Upper lobe of left lung (tissue), 6 donors: ENCODE data around the gene SNAI3. TPM values are rescaled to one million over a fixed set of nuclear protein-coding genes. Genes with fewer than 3 reads are reported as not detected.

Source experiments
- ATAC-seq, 2 donors: fragments of 200-7000 bp; cut with Tn5 transposase; one replicate each; pipeline ENCODE4 v1.9.1; 2022; ENCODE audit warnings: mild to moderate bottlenecking in 2 of 2, moderate library complexity in 2 of 2; ENCODE audit not compliant: low FRiP score in 2 of 2
- DNase-seq, 2 donors: peaks; one replicate each; pipeline ENCODE4 v3.0.0-alpha.2; 2019 to 2020
- H3K27ac ChIP-seq, 4 donors: fragments of 200-600 bp; sonication (generic); one replicate each; pipeline ENCODE4 v1.5.1; 2016 to 2019
- H3K27me3 ChIP-seq, 4 donors: fragments of 200-600 bp; sonication (generic); one replicate each; pipeline ENCODE4 v1.5.1; 2017 to 2019
- H3K36me3 ChIP-seq, 4 donors: fragments of 200-600 bp; sonication (generic); one replicate each; pipeline ENCODE4 v1.5.1; 2016 to 2019
- H3K4me1 ChIP-seq, 4 donors: fragments of 200-600 bp; sonication (generic); one replicate each; pipeline ENCODE4 v1.5.1; 2018 to 2019
- H3K4me3 ChIP-seq, 4 donors: fragments of 200-600 bp; sonication (generic); one replicate each; pipeline ENCODE4 v1.5.1; 2017 to 2019; ENCODE audit warnings: mild to moderate bottlenecking in 2 of 4, moderate library complexity in 1 of 4
- H3K9me3 ChIP-seq, 4 donors: fragments of 200-600 bp; sonication (generic); one replicate each; pipeline ENCODE4 v1.5.1; 2018 to 2019
- EP300 ChIP-seq, 4 donors: sonication (generic); formaldehyde crosslinking; IDR thresholded peaks; one replicate each; pipeline ENCODE4 v1.5.1; 2017; ENCODE audit warnings: antibody characterized with exemption in 4 of 4, control low read depth in 2 of 4
- POLR2A ChIP-seq, 4 donors: fragments of 450-650 bp; IDR thresholded peaks; one replicate each; pipeline ENCODE4 v1.5.1; 2016 to 2017; ENCODE audit warnings: antibody characterized with exemption in 4 of 4, mild to moderate bottlenecking in 2 of 4
- POLR2AphosphoS5 ChIP-seq, 2 donors: sonication (generic); formaldehyde crosslinking; IDR thresholded peaks; one replicate each; pipeline ENCODE4 v1.5.1; 2017; ENCODE audit warnings: antibody characterized with exemption in 2 of 2
- WGBS, 2 donors: methylation state at CpG; one replicate each; pipeline ENCODE4 v1.1.5; 2017 to 2018; 5-methylcytosine and 5-hydroxymethylcytosine counted together
- total RNA-seq, 6 donors: library from RNA; depleted of rRNA in 4 of 6; stranded (reverse); fragments of >200 nt in 4 of 6; gene quantifications; one replicate each; pipeline versions ENCODE4 v1.1.0 to v1.2.1, GENCODE V29; 2016 to 2021
- TF ChIP-seq, protein P1 (sequence below), 6 experiments: fragments of 450-650 bp in 4 of 6; fragments of 200-600 bp in 2 of 6; sonication (generic) in 2 of 6; IDR thresholded peaks; one replicate each; pipeline ENCODE4 v1.5.1; 2016 to 2019; ENCODE audit warnings: antibody characterized with exemption in 6 of 6
- donor health status: DM: no; HTN: no; CAD: no; lungs with moderate emphysema.
- donor health status: DM: no; HTN: yes; CAD: no; lungs with severe emphysema.

Gene SNAI3
- total RNA-seq, 6 donors from 2014 or later, result 0.78 to 8.1 (median 7.0) TPM; not detected in 1

DNA sequence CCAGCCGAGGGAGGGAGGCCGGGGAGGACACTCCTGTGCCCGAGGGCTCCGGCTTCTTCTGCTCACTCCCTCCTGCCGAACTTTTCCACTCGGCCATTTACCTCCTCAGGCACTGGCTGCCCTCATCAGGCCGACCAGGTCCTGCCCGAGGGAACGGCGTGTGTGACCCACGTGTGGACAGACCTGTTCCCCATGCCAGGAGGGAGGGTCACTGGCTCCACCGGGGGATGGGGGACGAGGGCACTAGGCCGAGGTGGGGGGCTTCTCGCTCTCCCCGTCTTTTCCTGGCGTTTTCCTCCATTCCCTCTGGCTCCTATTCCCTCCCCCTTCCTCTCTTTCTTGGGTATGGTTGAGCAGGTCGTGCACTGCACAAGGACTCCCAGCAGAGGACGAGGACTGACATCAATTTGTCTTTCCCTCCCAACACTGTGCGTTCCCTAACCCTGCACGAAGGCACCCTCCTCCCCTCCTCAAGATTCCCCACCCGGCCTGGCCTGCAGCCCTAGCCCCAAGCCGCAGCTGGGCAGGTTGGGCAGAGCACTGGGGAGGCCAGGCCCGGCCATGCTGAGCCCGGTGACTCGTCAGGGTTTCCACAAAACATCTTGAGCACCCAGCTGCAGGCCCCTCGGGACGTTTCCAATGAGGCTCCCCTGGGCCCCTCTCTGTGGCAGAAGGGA is 51.2 kb downstream of the SNAI3 start:
- Histone ChIP-seq H3K4me3 (peak overlapping the region in 3 of 4 donors; percentile 41 to 49 (median 46)), H3K27ac (peak overlapping the region in 3 of 4 donors; percentile 60 to 79 (median 64)), H3K27me3 (peaks cover 0 to 18% (median 9%) of the 10 kb centered on the region in 4 donors), H3K4me1 (peaks cover 11 to 39% (median 29%) of the 10 kb centered on the region in 4 donors), H3K36me3 (peaks cover 3 to 34% (median 28%) of the 10 kb centered on the region in 4 donors), H3K9me3 (no peaks in the 10 kb centered on the region)
- TF ChIP-seq EP300 (IDR thresholded peaks at IDR 0.05) (no peak), POLR2AphosphoS5 (IDR thresholded peaks at IDR 0.05) (no peak)
- ATAC-seq (no peak), DNase-seq (peak in 1 of 2 donors; percentile 68)
- 39 to 50% methylated on average over 23 to 28 of the region's 28 CpGs for WGBS, 2 donors

- peak; percentile 19 to 74 for ATAC-seq
- peaks cover 0 to 12% (median 7%) of the 10 kb centered on the region in 4 donors for H3K27me3 ChIP-seq
- peak; percentile 57 to 94 for DNase-seq
- no peak for TF ChIP-seq EP300 (IDR thresholded peaks at IDR 0.05)
- TF ChIP-seq, protein P1, sequence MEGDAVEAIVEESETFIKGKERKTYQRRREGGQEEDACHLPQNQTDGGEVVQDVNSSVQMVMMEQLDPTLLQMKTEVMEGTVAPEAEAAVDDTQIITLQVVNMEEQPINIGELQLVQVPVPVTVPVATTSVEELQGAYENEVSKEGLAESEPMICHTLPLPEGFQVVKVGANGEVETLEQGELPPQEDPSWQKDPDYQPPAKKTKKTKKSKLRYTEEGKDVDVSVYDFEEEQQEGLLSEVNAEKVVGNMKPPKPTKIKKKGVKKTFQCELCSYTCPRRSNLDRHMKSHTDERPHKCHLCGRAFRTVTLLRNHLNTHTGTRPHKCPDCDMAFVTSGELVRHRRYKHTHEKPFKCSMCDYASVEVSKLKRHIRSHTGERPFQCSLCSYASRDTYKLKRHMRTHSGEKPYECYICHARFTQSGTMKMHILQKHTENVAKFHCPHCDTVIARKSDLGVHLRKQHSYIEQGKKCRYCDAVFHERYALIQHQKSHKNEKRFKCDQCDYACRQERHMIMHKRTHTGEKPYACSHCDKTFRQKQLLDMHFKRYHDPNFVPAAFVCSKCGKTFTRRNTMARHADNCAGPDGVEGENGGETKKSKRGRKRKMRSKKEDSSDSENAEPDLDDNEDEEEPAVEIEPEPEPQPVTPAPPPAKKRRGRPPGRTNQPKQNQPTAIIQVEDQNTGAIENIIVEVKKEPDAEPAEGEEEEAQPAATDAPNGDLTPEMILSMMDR (IDR thresholded peaks at IDR 0.05), result no peak
- TF ChIP-seq POLR2AphosphoS5 (IDR thresholded peaks at IDR 0.05), result no peak
- TF ChIP-seq POLR2A (IDR thresholded peaks at IDR 0.05), result peak in 1 of 4 donors; percentile 33
- no peaks in the 10 kb centered on the region for H3K9me3 ChIP-seq
- peaks cover 11 to 33% (median 26%) of the 10 kb centered on the region in 4 donors for H3K4me1 ChIP-seq
- WGBS, 2 donors, result 18 to 25% methylated on average over 4 to 61 of the region's 82 CpGs
- H3K27ac ChIP-seq, result peak overlapping the region; percentile 60 to 79 (median 64)
- peaks cover 10 to 42% (median 35%) of the 10 kb centered on the region in 4 donors for H3K36me3 ChIP-seq
- peak overlapping the region; percentile 25 to 49 (median 44) for H3K4me3 ChIP-seq
Observed at GRCh38 chr16:88634141-88634993, 51.9 kb downstream of the SNAI3 start.

- Histone ChIP-seq H3K27ac (peak overlapping the region; percentile 60 to 79 (median 64)), H3K27me3 (peaks cover 0 to 6% (median 3%) of the 10 kb centered on the region in 4 donors), H3K9me3 (no peaks in the 10 kb centered on the region), H3K4me3 (peak overlapping the region in 3 of 4 donors; percentile 41 to 49 (median 46)), H3K4me1 (peaks cover 11 to 27% (median 20%) of the 10 kb centered on the region in 4 donors), H3K36me3 (peaks cover 12 to 46% (median 40%) of the 10 kb centered on the region in 4 donors)
- DNase-seq, result peak; percentile 49 to 89
- WGBS, 2 donors, result 46 to 61% methylated on average over 7 to 23 of the region's 23 CpGs
- ATAC-seq, result peak; percentile 2 to 37
- TF ChIP-seq POLR2A (IDR thresholded peaks at IDR 0.05), result no peak
- TF ChIP-seq POLR2AphosphoS5 (IDR thresholded peaks at IDR 0.05), result no peak
- TF ChIP-seq, protein P1 (IDR thresholded peaks at IDR 0.05), result peak in 1 of 6 experiments; percentile 26
Observed at GRCh38 chr16:88633684-88634140, 52.6 kb downstream of the SNAI3 start.

DNA sequence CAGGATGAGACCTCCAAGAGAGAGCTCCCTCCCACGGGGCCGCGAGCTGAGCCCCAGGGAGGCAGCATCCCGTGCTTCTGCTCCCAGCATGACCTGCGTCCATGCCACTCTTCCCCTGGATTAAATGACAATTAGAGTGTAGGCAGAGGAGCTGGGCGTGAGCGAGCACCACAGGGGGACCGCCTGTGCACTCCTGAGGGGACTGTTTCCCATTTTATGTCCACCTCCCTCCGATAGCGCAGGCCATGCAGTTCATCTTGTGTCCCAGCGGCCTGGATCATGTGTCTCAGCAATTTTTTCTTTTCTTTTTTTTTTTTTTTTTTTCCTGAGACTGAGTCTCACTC is 53.7 kb downstream of the SNAI3 start:
- H3K27me3 ChIP-seq, result no peaks in the 10 kb centered on the region
- H3K36me3 ChIP-seq, result peaks cover 16 to 57% (median 51%) of the 10 kb centered on the region in 4 donors
- DNase-seq (no peak), ATAC-seq (no peak)
- no peak overlapping the region for H3K4me3 ChIP-seq
- TF ChIP-seq POLR2A (IDR thresholded peaks at IDR 0.05) (no peak), POLR2AphosphoS5 (IDR thresholded peaks at IDR 0.05) (no peak), EP300 (IDR thresholded peaks at IDR 0.05) (no peak)
- TF ChIP-seq, protein P1 (IDR thresholded peaks at IDR 0.05), result no peak
- WGBS, 2 donors, result 92% methylated on average over 11 of the region's 11 CpGs
- peaks cover 11 to 21% (median 18%) of the 10 kb centered on the region in 4 donors for H3K4me1 ChIP-seq
- no peaks in the 10 kb centered on the region for H3K9me3 ChIP-seq
- H3K27ac ChIP-seq, result no peak overlapping the region
